Ovary (tissue), 3 donors: Measurements from ENCODE around the gene DGCR8.

Experiments
- EP300 ChIP-seq: sonication (generic); formaldehyde crosslinking; IDR thresholded peaks from one replicate; pipeline ENCODE4 v1.6.1; 2017; ENCODE audit warnings: antibody characterized with exemption
- POLR2A ChIP-seq: fragments of 450-650 bp; IDR thresholded peaks from one replicate; pipeline ENCODE4 v1.6.1; 2017; ENCODE audit warnings: antibody characterized with exemption, mild to moderate bottlenecking, moderate library complexity
- TF ChIP-seq, protein P1 (sequence below), 3 donors: fragments of 450-650 bp in 2 of 3; fragments of 200-600 bp in 1 of 3; IDR thresholded peaks; one replicate each; pipeline versions ENCODE4 v1.5.1 to v1.8.0; 2016 to 2022; ENCODE audit warnings: antibody characterized with exemption in 3 of 3, mild to moderate bottlenecking in 1 of 3
- donor health status: DM: no; HTN: no; CAD: no.

DNA sequence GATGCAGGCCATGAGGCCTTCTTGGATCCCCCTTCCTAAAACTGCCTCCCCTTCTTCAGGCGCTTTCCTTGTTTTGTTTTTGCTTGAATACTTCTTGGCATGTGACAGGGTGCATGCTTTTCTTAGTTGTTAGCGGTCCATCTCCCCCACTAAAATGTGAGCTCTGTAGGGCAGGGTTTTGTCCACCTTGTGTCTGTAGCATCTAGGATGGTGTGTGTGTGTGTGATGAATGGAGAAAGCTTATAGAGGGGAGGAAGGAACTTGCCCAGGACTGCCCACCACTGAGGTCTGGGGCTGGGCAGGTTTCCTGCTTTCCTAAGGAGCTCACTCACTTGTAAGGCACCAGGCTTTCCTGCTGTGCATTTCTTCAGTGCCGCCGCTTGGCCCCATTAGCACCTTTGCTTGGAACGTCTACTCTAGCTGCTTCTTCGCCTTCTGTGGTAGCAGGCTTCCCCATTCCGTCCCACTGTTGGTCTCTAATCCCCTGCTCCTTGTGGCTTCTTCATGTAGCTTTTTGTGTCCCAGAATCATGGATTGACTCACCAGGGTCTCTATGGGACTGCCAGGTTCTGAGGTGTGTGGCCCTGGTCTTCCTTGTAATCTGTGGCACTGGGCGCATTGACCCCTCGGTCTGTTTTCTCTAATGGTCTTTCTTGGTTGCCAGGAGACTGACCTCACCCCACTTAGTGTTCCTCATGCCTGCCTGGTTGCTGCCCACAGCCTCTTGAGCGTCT lies 3.3 kb downstream of the DGCR8 start:
- TF ChIP-seq, protein P1, sequence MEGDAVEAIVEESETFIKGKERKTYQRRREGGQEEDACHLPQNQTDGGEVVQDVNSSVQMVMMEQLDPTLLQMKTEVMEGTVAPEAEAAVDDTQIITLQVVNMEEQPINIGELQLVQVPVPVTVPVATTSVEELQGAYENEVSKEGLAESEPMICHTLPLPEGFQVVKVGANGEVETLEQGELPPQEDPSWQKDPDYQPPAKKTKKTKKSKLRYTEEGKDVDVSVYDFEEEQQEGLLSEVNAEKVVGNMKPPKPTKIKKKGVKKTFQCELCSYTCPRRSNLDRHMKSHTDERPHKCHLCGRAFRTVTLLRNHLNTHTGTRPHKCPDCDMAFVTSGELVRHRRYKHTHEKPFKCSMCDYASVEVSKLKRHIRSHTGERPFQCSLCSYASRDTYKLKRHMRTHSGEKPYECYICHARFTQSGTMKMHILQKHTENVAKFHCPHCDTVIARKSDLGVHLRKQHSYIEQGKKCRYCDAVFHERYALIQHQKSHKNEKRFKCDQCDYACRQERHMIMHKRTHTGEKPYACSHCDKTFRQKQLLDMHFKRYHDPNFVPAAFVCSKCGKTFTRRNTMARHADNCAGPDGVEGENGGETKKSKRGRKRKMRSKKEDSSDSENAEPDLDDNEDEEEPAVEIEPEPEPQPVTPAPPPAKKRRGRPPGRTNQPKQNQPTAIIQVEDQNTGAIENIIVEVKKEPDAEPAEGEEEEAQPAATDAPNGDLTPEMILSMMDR (IDR thresholded peaks at IDR 0.05) = no peak
- TF ChIP-seq POLR2A (no peak), EP300 (no peak)
